GM12875 (cell line): ENCODE data around the gene ZFP36L2.

Experiments
- H3K4me3 ChIP-seq: one replicate; pipeline ENCODE4 v1.5.1; 2011; ENCODE audit warnings: low read depth, low read length, control low read depth
- TF ChIP-seq, protein P1 (sequence below): IDR thresholded peaks from 2 replicates; pipeline ENCODE4 v1.5.1; 2011; ENCODE audit warnings: low read depth, mild to moderate bottlenecking, control low read depth, inconsistent platforms, low read length, moderate library complexity, borderline replicate concordance; ENCODE audit not compliant: insufficient read depth

ZFP36L2 gene

GRCh38 chr2:43178055-43178598 lies 48.3 kb downstream of the ZFP36L2 start:
- TF ChIP-seq, protein P1, sequence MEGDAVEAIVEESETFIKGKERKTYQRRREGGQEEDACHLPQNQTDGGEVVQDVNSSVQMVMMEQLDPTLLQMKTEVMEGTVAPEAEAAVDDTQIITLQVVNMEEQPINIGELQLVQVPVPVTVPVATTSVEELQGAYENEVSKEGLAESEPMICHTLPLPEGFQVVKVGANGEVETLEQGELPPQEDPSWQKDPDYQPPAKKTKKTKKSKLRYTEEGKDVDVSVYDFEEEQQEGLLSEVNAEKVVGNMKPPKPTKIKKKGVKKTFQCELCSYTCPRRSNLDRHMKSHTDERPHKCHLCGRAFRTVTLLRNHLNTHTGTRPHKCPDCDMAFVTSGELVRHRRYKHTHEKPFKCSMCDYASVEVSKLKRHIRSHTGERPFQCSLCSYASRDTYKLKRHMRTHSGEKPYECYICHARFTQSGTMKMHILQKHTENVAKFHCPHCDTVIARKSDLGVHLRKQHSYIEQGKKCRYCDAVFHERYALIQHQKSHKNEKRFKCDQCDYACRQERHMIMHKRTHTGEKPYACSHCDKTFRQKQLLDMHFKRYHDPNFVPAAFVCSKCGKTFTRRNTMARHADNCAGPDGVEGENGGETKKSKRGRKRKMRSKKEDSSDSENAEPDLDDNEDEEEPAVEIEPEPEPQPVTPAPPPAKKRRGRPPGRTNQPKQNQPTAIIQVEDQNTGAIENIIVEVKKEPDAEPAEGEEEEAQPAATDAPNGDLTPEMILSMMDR, result no peak
- H3K4me3 ChIP-seq, result no peak overlapping the region

DNA sequence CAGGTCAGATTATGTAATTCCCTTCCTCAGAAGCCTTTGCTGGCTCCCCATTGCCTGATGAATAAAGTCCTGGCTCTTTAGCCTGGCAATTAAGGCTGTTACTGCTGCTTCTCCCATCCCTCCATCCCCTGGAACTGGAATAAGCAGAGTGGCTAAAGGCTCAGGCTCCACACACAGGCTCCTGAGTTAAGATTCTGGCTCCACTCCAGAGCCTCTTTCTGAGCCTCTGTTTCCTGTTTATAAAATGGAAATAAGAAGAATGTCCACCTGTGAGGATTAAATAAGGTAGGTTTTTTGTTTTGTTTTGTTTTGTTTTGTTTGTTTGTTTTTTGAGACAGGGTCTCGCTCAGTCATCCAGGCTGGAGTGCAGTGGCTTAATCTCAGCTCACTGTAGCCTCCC lies 50.0 kb downstream of the ZFP36L2 start:
- no peak overlapping the region for H3K4me3 ChIP-seq
- TF ChIP-seq, protein P1, result no peak

DNA sequence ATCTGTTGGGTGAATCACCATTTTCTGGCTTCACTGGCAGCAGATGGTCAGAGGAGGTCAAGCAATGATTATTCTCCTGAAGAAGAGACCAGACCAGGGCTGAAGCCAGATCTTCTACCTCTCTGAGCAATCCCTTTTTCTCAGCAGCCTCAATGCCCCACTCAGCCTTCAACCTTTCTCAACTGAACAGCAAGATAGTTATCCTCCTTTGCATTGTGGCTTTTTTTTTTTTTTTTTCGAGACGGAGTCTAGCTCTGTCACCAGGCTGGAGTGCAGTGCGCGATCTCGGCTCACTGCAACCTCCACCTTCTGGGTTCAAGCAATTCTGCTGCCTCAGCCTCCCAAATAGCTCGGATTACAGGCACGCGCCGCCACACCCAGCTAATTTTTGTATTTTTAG lies 50.5 kb downstream of the ZFP36L2 start:
- TF ChIP-seq, protein P1, result no peak
- no peak overlapping the region for H3K4me3 ChIP-seq

DNA sequence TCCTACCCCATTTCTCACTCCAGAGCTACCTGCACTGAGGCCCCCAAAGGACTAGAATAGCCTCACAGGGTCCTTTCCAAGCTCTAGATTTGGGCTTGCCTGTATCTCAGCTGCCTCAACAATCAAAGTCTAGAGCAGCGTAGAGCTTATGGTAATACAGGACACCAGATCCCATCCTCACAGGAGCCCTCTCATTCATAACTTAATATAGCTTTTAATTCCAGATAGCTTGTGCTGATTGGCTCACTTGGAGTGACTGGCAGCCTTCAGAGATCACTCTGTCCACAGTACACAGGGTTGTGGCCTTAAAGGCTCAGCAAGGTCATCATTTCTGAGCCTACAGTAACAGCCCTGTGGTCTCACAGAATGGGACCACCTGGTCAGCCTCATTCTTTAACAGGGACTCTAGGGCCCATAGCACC lies 51.4 kb downstream of the ZFP36L2 start:
- no peak overlapping the region for H3K4me3 ChIP-seq
- TF ChIP-seq, protein P1, result no peak

- no peak overlapping the region for H3K4me3 ChIP-seq
- TF ChIP-seq, protein P1, result no peak
Observed at GRCh38 chr2:43174368-43174916, 52.0 kb downstream of the ZFP36L2 start.
